IMR-90 (cell line): Measurements from ENCODE around the gene TSSC4.

Experiments
- BHLHE40 ChIP-seq: fragments of 150-350 bp; IDR thresholded peaks from 2 replicates; pipeline ENCODE4 v1.6.1; 2016; ENCODE audit warnings: mild to moderate bottlenecking, low read depth, low read length
- CEBPB ChIP-seq: IDR thresholded peaks from 2 replicates; pipeline ENCODE4 v1.6.1; 2012; ENCODE audit warnings: low read depth, low read length, improper control_type of control experiment
- CTCF ChIP-seq: conservative IDR thresholded peaks from 2 replicates; pipeline ENCODE4 v1.5.1; 2012; ENCODE audit warnings: mild to moderate bottlenecking, low read depth, low read length, improper control_type of control experiment
- MAZ ChIP-seq: IDR thresholded peaks from 2 replicates; pipeline ENCODE4 v1.6.1; 2012; ENCODE audit warnings: low read depth, mild to moderate bottlenecking, low read length, improper control_type of control experiment, moderate library complexity, borderline replicate concordance
- POLR2A ChIP-seq: IDR thresholded peaks from 2 replicates; pipeline ENCODE4 v1.6.1; 2012; ENCODE audit warnings: mild to moderate bottlenecking, low read depth, low read length
- RAD21 ChIP-seq: IDR thresholded peaks from 2 replicates; pipeline ENCODE4 v1.6.1; 2012; ENCODE audit warnings: low read length, improper control_type of control experiment
- SMC3 ChIP-seq: fragments of 150-350 bp; IDR thresholded peaks from 2 replicates; pipeline ENCODE4 v1.6.1; 2016; ENCODE audit warnings: low read depth, mild to moderate bottlenecking, antibody characterized with exemption, low read length, moderate library complexity
- TF ChIP-seq, protein P1 (sequence below): fragments of 150-350 bp; IDR thresholded peaks from 2 replicates; pipeline ENCODE4 v1.6.1; 2017; ENCODE audit warnings: mild to moderate bottlenecking, antibody characterized with exemption, low read length, low read depth

GRCh38 chr11:2389377-2390026, 11.0 kb upstream of the TSSC4 start:
- TF ChIP-seq CTCF (no peak), CEBPB (no peak), SMC3 (no peak), MAZ (no peak), POLR2A (no peak), RAD21 (no peak), BHLHE40 (no peak)
- TF ChIP-seq, protein P1, sequence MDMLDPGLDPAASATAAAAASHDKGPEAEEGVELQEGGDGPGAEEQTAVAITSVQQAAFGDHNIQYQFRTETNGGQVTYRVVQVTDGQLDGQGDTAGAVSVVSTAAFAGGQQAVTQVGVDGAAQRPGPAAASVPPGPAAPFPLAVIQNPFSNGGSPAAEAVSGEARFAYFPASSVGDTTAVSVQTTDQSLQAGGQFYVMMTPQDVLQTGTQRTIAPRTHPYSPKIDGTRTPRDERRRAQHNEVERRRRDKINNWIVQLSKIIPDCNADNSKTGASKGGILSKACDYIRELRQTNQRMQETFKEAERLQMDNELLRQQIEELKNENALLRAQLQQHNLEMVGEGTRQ = no peak
